H9 (cell line): ENCODE results near the gene SNX33. TPM values are rescaled to one million over a fixed set of nuclear protein-coding genes. Genes with fewer than 3 reads are reported as not detected.

Experiments used
- DNase-seq: peaks from one replicate; pipeline ENCODE4 v3.0.0-alpha.2; 2017
- H2AFZ ChIP-seq: one replicate; pipeline ENCODE4 v1.6.1; 2013; ENCODE audit warnings: mild to moderate bottlenecking, low read length, control low read depth, moderate library complexity
- H2AK5ac ChIP-seq: 2 replicates; pipeline ENCODE4 v1.6.1; 2013; ENCODE audit warnings: low read length, control low read depth, mixed read lengths; ENCODE audit not compliant: insufficient read length
- H2BK120ac ChIP-seq: one replicate; pipeline ENCODE4 v1.6.1; 2013; ENCODE audit warnings: low read depth, mild to moderate bottlenecking, low read length, control low read depth, inconsistent platforms; ENCODE audit not compliant: poor library complexity, severe bottlenecking
- H2BK12ac ChIP-seq: 2 replicates; pipeline ENCODE4 v1.6.1; 2013; ENCODE audit warnings: low read length, control low read depth, mixed read lengths, low read depth; ENCODE audit not compliant: insufficient read length
- H2BK15ac ChIP-seq: 2 replicates; pipeline ENCODE4 v1.6.1; 2013; ENCODE audit warnings: low read depth, low read length, control low read depth
- H2BK20ac ChIP-seq: one replicate; pipeline ENCODE4 v1.6.1; 2013; ENCODE audit warnings: low read depth, mild to moderate bottlenecking, low read length, control low read depth, inconsistent platforms; ENCODE audit not compliant: poor library complexity, severe bottlenecking
- H2BK5ac ChIP-seq: 2 replicates; pipeline ENCODE4 v1.6.1; 2013; ENCODE audit warnings: low read length, control low read depth, mixed read lengths; ENCODE audit not compliant: insufficient read length
- H3K14ac ChIP-seq: 2 replicates; pipeline ENCODE4 v1.6.1; 2013; ENCODE audit warnings: low read length, control low read depth; ENCODE audit not compliant: insufficient read depth
- H3K18ac ChIP-seq: 2 replicates; pipeline ENCODE4 v1.6.1; 2013; ENCODE audit warnings: low read depth, mild to moderate bottlenecking, mixed read lengths, low read length, control low read depth; ENCODE audit not compliant: insufficient read length
- H3K23ac ChIP-seq: 2 replicates; pipeline ENCODE4 v1.6.1; 2013; ENCODE audit warnings: low read length, control low read depth, mixed read lengths, low read depth; ENCODE audit not compliant: insufficient read length
- H3K23me2 ChIP-seq: 2 replicates; pipeline ENCODE4 v1.6.1; 2013; ENCODE audit warnings: low read depth, mild to moderate bottlenecking, mixed read lengths, low read length, control low read depth; ENCODE audit not compliant: insufficient read length, poor library complexity, severe bottlenecking
- H3K27ac ChIP-seq: 2 replicates; pipeline ENCODE4 v1.5.1; 2013; ENCODE audit warnings: low read length, control low read depth, mixed read lengths, low read depth; ENCODE audit not compliant: insufficient read length
- H3K27me3 ChIP-seq: 2 replicates; pipeline ENCODE4 v1.6.1; 2013; ENCODE audit warnings: low read length, control low read depth, inconsistent platforms; ENCODE audit not compliant: insufficient read depth
- H3K4ac ChIP-seq: 2 replicates; pipeline ENCODE4 v1.6.1; 2013; ENCODE audit warnings: low read depth, mild to moderate bottlenecking, control low read depth, inconsistent platforms, low read length, moderate library complexity
- H3K4me1 ChIP-seq: 2 replicates; pipeline ENCODE4 v1.6.1; 2013; ENCODE audit warnings: low read length, control low read depth, inconsistent platforms; ENCODE audit not compliant: insufficient read depth
- H3K4me2 ChIP-seq: 2 replicates; pipeline ENCODE4 v1.6.1; 2013; ENCODE audit warnings: low read length, control low read depth, mixed read lengths; ENCODE audit not compliant: insufficient read length, insufficient read depth
- H3K56ac ChIP-seq: 2 replicates; pipeline ENCODE4 v1.6.1; 2013; ENCODE audit warnings: low read depth, mild to moderate bottlenecking, mixed read lengths, low read length, control low read depth; ENCODE audit not compliant: insufficient read length
- H3K79me1 ChIP-seq: 2 replicates; pipeline ENCODE4 v1.6.1; 2013; ENCODE audit warnings: low read depth, mild to moderate bottlenecking, moderate library complexity, low read length, control low read depth, inconsistent platforms; ENCODE audit not compliant: insufficient read depth, poor library complexity, severe bottlenecking
- H3K79me2 ChIP-seq: 2 replicates; pipeline ENCODE4 v1.6.1; 2013; ENCODE audit warnings: low read length, control low read depth, inconsistent platforms; ENCODE audit not compliant: insufficient read depth
- H3K9ac ChIP-seq: 2 replicates; pipeline ENCODE4 v1.6.1; 2013; ENCODE audit warnings: low read length, control low read depth, mixed read lengths; ENCODE audit not compliant: insufficient read length; ENCODE audit errors: extremely low read depth
- H3K9me3 ChIP-seq: one replicate; pipeline ENCODE4 v1.6.1; 2013; ENCODE audit warnings: low read depth, low read length, inconsistent platforms; ENCODE audit not compliant: control insufficient read depth
- H3T11ph ChIP-seq: one replicate; pipeline ENCODE4 v1.6.1; 2013; ENCODE audit warnings: mild to moderate bottlenecking, low read length, control low read depth, inconsistent platforms
- H4K20me1 ChIP-seq: one replicate; pipeline ENCODE4 v1.6.1; 2013; ENCODE audit not compliant: control insufficient read depth, insufficient read length, insufficient read depth
- H4K5ac ChIP-seq: 2 replicates; pipeline ENCODE4 v1.6.1; 2013; ENCODE audit warnings: low read depth, mild to moderate bottlenecking, mixed read lengths, low read length, control low read depth; ENCODE audit not compliant: insufficient read length
- H4K8ac ChIP-seq: replicated peaks from 2 replicates; pipeline ENCODE4 v1.6.1; 2013; ENCODE audit warnings: low read length, control low read depth, mixed read lengths, low read depth; ENCODE audit not compliant: insufficient read length
- H4K91ac ChIP-seq: 2 replicates; pipeline ENCODE4 v1.6.1; 2013; ENCODE audit warnings: low read depth, mild to moderate bottlenecking, moderate library complexity, mixed read lengths, low read length, control low read depth; ENCODE audit not compliant: insufficient read length
- H3K27ac Mint-ChIP-seq, 3 experiments: 2 replicates in 2 of 3; 3 replicates in 1 of 3; pipeline ENCODE4 v1.8.0; 2020 to 2021; ENCODE audit warnings: mixed read lengths in 3 of 3, mild to moderate bottlenecking in 1 of 3, moderate library complexity in 1 of 3
- H3K27me3 Mint-ChIP-seq: 2 replicates; pipeline ENCODE4 v1.8.0; 2021; ENCODE audit warnings: low read depth, mild to moderate bottlenecking, moderate library complexity, mixed read lengths
- H3K36me3 Mint-ChIP-seq, 3 experiments: 2 replicates in 2 of 3; 3 replicates in 1 of 3; pipeline ENCODE4 v1.8.0; 2020 to 2021; ENCODE audit warnings: low read depth in 3 of 3, mixed read lengths in 3 of 3; ENCODE audit not compliant: insufficient read depth in 1 of 3
- H3K4me1 Mint-ChIP-seq, 2 experiments: 2 replicates each; pipeline ENCODE4 v1.8.0; 2020; ENCODE audit warnings: mixed read lengths in 2 of 2
- H3K4me3 Mint-ChIP-seq, 2 experiments: 2 replicates in 1 of 2; 3 replicates in 1 of 2; pipeline ENCODE4 v1.8.0; 2020 to 2021; ENCODE audit warnings: mild to moderate bottlenecking in 2 of 2, mixed read lengths in 2 of 2, moderate library complexity in 1 of 2
- H3K9me3 Mint-ChIP-seq, 2 experiments: 2 replicates in 1 of 2; 3 replicates in 1 of 2; pipeline ENCODE4 v1.8.0; 2020; ENCODE audit warnings: mild to moderate bottlenecking in 2 of 2, mixed read lengths in 2 of 2, moderate library complexity in 1 of 2
- WGBS: extraction: QIAGEN DNeasy Blood & Tissue Kit; methylation state at CpG from one replicate; pipeline ENCODE4 v1.1.7; 2013; ENCODE audit warnings: missing lambda C conversion rate, low lambda C conversion rate, mixed read lengths; ENCODE audit not compliant: insufficient read length; ENCODE audit errors: extremely low coverage; 5-methylcytosine and 5-hydroxymethylcytosine counted together
- total RNA-seq: library from RNA; stranded (reverse); gene quantifications from 2 replicates; pipeline ENCODE4 v1.2.1, GENCODE V29; 2021
- TF ChIP-seq, protein P1 (sequence below): fragments of 200-600 bp; sonication (generic); conservative IDR thresholded peaks from 3 replicates; pipeline ENCODE4 v1.8.0; 2021; ENCODE audit warnings: antibody characterized with exemption, mild to moderate bottlenecking

SNX33 gene
- total RNA-seq, 1 experiment from 2014 or later: 17.7 TPM

DNA sequence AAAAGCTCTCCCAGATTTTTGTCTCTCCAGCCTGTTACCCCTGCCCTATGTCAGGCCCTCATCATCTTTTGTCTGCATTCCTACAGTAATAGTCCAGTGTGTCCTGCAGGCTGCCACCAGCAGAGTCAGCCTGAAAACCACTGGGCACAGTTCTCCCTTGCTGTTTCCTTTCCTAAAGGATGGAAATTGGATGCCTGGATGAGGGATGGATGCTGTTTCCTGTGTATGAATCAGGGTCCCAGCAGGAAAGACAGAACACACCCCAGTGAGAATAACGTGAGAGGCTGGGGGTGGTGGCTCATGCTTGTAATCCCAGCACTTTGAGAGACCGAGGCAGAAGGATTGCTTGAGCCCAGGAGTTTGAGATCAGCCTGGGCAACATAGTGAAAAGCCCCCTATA is 3.3 kb upstream of the SNX33 start:
- no peak overlapping the region for H2BK120ac ChIP-seq
- no peak overlapping the region for H3K27ac Mint-ChIP-seq
- no peak overlapping the region for H3K23ac ChIP-seq
- TF ChIP-seq, protein P1, sequence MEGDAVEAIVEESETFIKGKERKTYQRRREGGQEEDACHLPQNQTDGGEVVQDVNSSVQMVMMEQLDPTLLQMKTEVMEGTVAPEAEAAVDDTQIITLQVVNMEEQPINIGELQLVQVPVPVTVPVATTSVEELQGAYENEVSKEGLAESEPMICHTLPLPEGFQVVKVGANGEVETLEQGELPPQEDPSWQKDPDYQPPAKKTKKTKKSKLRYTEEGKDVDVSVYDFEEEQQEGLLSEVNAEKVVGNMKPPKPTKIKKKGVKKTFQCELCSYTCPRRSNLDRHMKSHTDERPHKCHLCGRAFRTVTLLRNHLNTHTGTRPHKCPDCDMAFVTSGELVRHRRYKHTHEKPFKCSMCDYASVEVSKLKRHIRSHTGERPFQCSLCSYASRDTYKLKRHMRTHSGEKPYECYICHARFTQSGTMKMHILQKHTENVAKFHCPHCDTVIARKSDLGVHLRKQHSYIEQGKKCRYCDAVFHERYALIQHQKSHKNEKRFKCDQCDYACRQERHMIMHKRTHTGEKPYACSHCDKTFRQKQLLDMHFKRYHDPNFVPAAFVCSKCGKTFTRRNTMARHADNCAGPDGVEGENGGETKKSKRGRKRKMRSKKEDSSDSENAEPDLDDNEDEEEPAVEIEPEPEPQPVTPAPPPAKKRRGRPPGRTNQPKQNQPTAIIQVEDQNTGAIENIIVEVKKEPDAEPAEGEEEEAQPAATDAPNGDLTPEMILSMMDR: no peak
- no peak overlapping the region for H3K4me2 ChIP-seq
- peaks cover 4% of the 10 kb centered on the region; the same call in 1 of the 2 replicates for H3K27me3 ChIP-seq
- no peak overlapping the region for H2BK20ac ChIP-seq
- H4K20me1 ChIP-seq: no peaks in the 10 kb centered on the region
- no peak overlapping the region for H3K4me3 Mint-ChIP-seq
- no peak overlapping the region for H3K4ac ChIP-seq
- H3K4me1 Mint-ChIP-seq: peaks cover 25 to 26% of the 10 kb centered on the region in 2 experiments
- no peak overlapping the region for H2BK15ac ChIP-seq
- H2AK5ac ChIP-seq: no peak overlapping the region
- H3K79me2 ChIP-seq: peaks cover 9% of the 10 kb centered on the region; the same call in 1 of the 2 replicates
- no peak overlapping the region for H3K18ac ChIP-seq
- no peak overlapping the region for H3K56ac ChIP-seq
- H3K14ac ChIP-seq: no peak overlapping the region
- H3K36me3 Mint-ChIP-seq: peaks cover 2 to 7% (median 6%) of the 10 kb centered on the region in 3 experiments; a peak in 5 of 7 replicates
- no peak for DNase-seq
- H4K5ac ChIP-seq: no peak overlapping the region
- no peak overlapping the region for H3K27ac ChIP-seq
- peaks cover 23% of the 10 kb centered on the region for H3K27me3 Mint-ChIP-seq
- H2BK5ac ChIP-seq: no peak overlapping the region
- no peak overlapping the region for H3T11ph ChIP-seq
- no peaks in the 10 kb centered on the region for H3K9me3 Mint-ChIP-seq
- H3K23me2 ChIP-seq: peaks cover 24% of the 10 kb centered on the region
- H3K9me3 ChIP-seq: no peaks in the 10 kb centered on the region
- no peaks in the 10 kb centered on the region for H3K79me1 ChIP-seq
- no peak overlapping the region for H4K91ac ChIP-seq
- H3K9ac ChIP-seq: no peak overlapping the region
- no peak overlapping the region for H4K8ac ChIP-seq
- H2BK12ac ChIP-seq: no peak overlapping the region
- WGBS: no CpG with 5 or more reads among the region's 2 CpGs
- H3K4me1 ChIP-seq: no peaks in the 10 kb centered on the region; the same call in 1 of the 2 replicates
- H2AFZ ChIP-seq: no peak overlapping the region
